ENCODE measurements around the gene AVL9. TPM values are rescaled to one million over a fixed set of nuclear protein-coding genes. Genes with fewer than 3 reads are reported as not detected.
"Not testable (repeated sequence)": the region's sequence is repeated elsewhere in the genome, so short reads cannot be mapped to it uniquely, and the experiment has no call there.

AVL9 gene
- total RNA-seq, 2 experiments from 2014 or later = 38.7 to 40.8 TPM

DNA sequence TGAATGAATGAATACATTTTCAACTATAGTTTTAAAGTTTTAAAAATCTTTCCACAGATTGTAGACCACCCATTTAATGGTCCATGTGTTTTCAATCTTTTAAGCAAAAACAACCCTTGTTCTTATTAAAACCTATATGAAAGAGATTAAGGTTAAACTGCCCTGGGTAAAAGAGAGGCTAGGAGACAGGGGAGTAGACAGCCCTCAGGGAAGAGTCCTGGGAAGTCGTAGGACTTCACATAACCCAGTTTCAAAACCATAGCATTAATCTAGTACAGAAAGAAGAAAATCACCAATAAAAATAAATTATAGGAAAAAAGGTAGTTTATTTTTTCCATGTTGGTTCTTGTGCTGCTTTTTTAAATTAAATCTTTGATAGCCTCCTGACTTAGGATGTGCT is 124.1 kb downstream of the AVL9 start:
- DNase-seq; H3K9me3 Mint-ChIP-seq; H3K27ac Mint-ChIP-seq; POLR2A ChIA-PET; H3K4me1 Mint-ChIP-seq; CTCF ChIA-PET; H3K36me3 Mint-ChIP-seq (ENCODE audit: low read depth); H3K4me3 Mint-ChIP-seq: not testable (repeated sequence)
- peaks cover 12% of the 10 kb centered on the region for H3K27me3 Mint-ChIP-seq

DNA sequence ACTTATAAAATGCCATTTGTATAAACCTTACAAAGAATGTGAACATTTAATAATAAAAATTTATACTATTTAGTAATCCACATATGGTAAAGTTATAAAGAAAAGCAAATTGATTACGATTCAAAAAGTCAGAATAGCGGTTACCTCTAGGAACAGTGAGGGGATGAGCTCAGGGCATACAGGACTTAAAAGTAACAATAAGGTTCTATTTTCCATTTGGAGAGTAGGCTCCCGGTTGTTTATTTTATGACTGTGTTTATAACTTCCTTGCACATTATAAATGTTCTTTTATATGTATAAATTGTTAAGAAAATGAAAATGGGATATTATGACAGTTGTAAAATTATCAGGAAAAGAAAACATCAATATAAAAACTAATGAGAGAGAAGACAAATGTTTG is 135.7 kb downstream of the AVL9 start:
- Mint-ChIP-seq H3K27me3 (peaks cover 4% of the 10 kb centered on the region), H3K4me3 (no peak overlapping the region), H3K4me1 (no peaks in the 10 kb centered on the region), H3K27ac (no peak overlapping the region), H3K36me3 (ENCODE audit: low read depth) (no peaks in the 10 kb centered on the region), H3K9me3 (no peaks in the 10 kb centered on the region)
- ChIA-PET POLR2A (no interaction called here), CTCF (no interaction called here)
- DNase-seq = no peak

DNA sequence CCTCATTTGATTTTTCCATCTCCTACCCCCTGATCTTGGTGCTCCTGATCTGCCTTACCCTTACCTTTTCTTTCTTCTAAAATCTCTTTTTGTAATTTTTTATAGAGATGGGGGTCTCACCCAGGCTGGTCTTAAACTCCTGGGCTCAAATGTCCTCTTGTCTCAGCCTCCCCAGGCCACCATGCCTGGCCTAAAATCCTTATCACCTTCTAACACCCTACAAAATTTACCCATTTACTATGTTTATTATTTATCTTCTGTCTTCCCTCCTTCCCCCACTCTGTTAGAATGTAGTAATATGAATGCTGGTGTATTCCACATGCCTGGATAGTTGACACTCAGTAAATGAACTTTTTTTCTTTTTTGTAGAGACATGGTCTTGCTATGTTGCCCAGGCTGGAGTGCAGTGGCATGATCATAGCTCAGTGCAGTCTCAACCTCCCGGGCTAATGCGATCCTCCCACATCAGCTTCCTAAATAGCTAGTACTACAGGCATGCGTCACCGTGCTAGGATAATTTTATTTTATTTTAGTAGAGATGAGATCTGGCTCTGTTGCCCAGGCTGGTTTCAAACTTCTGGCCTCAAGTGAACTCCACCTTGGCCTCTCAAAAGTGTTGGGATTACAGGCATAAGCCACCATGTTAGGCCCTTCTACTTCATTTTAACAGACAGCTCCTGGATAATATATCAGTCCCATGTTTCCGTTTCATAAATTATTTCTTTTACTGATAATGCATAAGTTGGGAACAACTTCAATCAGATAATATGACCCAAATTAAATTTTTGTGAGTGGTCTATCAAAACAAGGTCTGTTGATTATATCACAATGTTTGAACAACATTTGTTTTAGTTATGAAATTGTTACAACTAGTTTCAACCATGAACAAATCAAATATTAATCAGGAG is 136.6 kb downstream of the AVL9 start:
- H3K9me3 Mint-ChIP-seq; H3K36me3 Mint-ChIP-seq (ENCODE audit: low read depth); H3K4me3 Mint-ChIP-seq; H3K27ac Mint-ChIP-seq; POLR2A ChIA-PET; CTCF ChIA-PET; H3K4me1 Mint-ChIP-seq; H3K27me3 Mint-ChIP-seq; DNase-seq: not testable (repeated sequence)

DNA sequence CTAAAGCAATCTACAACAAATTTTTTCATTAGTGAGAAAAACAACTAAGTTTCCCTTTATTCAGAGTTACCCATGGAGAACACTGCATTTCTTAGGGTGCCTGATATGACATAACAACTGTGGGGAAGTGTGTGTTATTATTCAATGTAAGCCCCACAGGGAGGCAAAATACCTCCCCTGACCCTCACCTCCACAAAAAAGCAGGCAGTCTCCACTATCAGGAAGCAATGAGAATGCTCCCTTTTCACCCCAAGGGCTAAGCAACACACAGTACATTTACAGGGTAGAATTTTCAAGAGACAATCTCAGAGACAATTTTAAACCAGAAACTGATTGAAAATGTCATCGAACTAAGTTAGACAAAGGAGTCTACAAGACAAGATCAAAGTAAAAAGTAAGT is 138.2 kb downstream of the AVL9 start:
- H3K4me3 Mint-ChIP-seq; H3K27ac Mint-ChIP-seq; H3K9me3 Mint-ChIP-seq; POLR2A ChIA-PET; H3K36me3 Mint-ChIP-seq (ENCODE audit: low read depth); CTCF ChIA-PET; H3K4me1 Mint-ChIP-seq; DNase-seq: not testable (repeated sequence)
- peaks cover 13% of the 10 kb centered on the region for H3K27me3 Mint-ChIP-seq

DNA sequence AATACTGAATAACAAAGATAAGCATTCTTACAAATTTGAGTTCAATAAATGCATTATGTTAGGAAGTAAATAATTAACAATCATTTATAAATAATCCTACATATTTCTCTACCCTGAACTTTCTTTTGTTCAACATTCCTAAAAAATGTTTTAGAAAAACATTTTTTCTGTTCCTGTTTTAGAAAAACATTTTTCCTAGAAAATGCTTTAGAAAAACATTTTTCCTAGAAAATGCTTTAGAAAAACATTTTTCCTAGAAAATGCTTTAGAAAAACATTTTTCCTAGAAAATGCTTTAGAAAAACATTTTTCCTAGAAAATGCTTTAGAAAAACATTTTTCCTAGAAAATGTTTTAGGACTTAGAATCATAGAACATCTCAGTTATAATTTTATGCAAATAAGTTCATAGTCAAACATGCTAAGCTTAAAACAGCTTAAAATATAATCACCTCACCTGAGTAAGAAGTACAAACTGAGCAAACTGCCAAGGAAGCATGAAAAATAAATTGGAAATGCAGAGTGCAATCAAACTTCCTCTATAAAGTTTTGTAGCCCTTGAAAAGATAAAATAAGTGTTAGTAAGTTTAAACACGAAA is 139.6 kb downstream of the AVL9 start:
- H3K36me3 Mint-ChIP-seq (ENCODE audit: low read depth); H3K9me3 Mint-ChIP-seq; POLR2A ChIA-PET; H3K4me3 Mint-ChIP-seq; H3K27ac Mint-ChIP-seq; DNase-seq; CTCF ChIA-PET: not testable (repeated sequence)
- peaks cover 11% of the 10 kb centered on the region for H3K4me1 Mint-ChIP-seq
- H3K27me3 Mint-ChIP-seq = peaks cover 13% of the 10 kb centered on the region

DNA sequence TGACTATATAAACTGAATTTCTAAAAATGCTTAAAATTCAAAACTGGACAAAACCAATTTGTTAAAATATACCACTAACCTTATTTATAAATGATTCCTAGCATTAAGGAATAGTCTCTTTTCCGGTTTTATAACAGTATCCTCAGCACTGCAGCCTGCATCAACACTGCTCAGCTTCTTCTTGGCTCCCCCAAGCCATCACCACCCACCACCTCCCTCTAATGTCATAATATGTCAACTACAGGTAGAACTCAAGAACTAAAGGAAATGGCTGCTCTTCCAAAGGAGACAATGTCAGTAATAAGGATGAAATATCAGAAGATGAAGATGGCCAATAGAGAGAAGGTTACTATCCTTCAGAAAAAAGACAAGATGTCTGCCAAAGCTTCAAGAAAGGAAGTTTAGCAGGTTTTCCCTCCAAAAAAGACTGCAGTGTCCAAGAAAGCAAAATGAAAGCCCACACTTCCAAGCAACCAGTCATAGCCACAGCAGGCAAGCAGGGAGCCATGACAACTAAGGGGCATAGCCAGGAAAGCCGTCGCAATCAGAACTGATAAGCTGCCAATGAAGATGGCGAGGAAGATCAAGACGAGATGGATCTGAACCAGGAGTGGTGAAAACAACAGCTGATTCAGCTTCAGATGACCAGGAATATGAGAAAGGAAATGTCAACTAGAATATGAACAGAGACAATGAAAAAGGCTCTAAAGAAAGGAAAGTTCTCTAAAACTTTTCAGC is 141.6 kb downstream of the AVL9 start:
- POLR2A ChIA-PET; H3K4me3 Mint-ChIP-seq; H3K27ac Mint-ChIP-seq; H3K9me3 Mint-ChIP-seq; CTCF ChIA-PET; H3K36me3 Mint-ChIP-seq (ENCODE audit: low read depth); DNase-seq: not testable (repeated sequence)
- Mint-ChIP-seq H3K27me3 (peaks cover 16% of the 10 kb centered on the region), H3K4me1 (peaks cover 11% of the 10 kb centered on the region)

DNA sequence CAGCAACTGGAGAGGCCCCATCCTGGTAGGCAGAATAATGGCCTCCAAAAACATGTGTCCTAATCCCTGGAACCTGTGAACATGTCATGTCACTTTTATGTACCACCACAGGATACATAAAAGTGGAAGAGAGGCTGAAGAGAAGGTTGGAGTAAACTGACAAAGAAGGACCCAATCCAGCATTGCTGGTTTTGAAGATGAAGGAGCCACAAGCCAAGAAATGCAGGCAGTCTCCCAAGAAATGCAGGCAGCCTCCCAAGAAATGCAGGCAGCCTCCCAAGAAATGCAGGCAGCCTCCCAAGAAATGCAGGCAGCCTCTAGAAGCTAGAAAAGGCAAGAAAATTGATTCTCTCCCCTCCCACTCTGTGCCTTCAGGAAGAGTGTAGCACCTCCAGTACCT is 142.3 kb downstream of the AVL9 start:
- H3K4me3 Mint-ChIP-seq; H3K36me3 Mint-ChIP-seq (ENCODE audit: low read depth); POLR2A ChIA-PET; DNase-seq; H3K9me3 Mint-ChIP-seq; CTCF ChIA-PET; H3K27ac Mint-ChIP-seq: not testable (repeated sequence)
- peaks cover 19% of the 10 kb centered on the region for H3K27me3 Mint-ChIP-seq
- peaks cover 11% of the 10 kb centered on the region for H3K4me1 Mint-ChIP-seq

Other genes starting within 250 kb of the AVL9 start
- 10 to 100 TPM; 69.4 to 70.1 TPM for gene LSM5, start 5.1 kb upstream of the AVL9 start, total RNA-seq